CD4-positive, alpha-beta T cell (primary cell): ENCODE results near the gene CCR5. TPM values are rescaled to one million over a fixed set of nuclear protein-coding genes. Genes with fewer than 3 reads are reported as not detected.

Source experiments
- ATAC-seq: fragments of 200-7000 bp; cut with Tn5 transposase; one replicate; pipeline ENCODE4 v1.10.0; 2022; ENCODE audit warnings: mild to moderate bottlenecking; ENCODE audit not compliant: poor library complexity
- CTCF ChIA-PET: fragments of 350-600 bp; sonication (Branson Sonifier 250); formaldehyde crosslinking; loops from one replicate; lab custom pipeline; 2021; ENCODE audit warnings: antibody characterized with exemption, inconsistent platforms; lab: Charles Lee
- POLR2A ChIA-PET: fragments of 350-600 bp; sonication (Branson Sonifier 250); formaldehyde crosslinking; loops from one replicate; lab custom pipeline; 2021; ENCODE audit warnings: antibody characterized with exemption, inconsistent platforms; lab: Charles Lee
- DNase-seq, 14 experiments: peaks; one replicate each; pipeline ENCODE4 v3.0.0-alpha.2; 2013 to 2020; ENCODE audit warnings: mixed read lengths in 2 of 14
- H3K27ac ChIP-seq, 2 donors: one replicate each; pipeline versions ENCODE4 v1.5.1 to v1.7.0; 2013; ENCODE audit warnings: low read length in 2 of 2, low read depth in 1 of 2, mild to moderate bottlenecking in 1 of 2
- H3K27me3 ChIP-seq, 2 experiments: 1 replicate in 1 of 2; 2 replicates in 1 of 2; pipeline versions ENCODE4 v1.6.1 to v1.7.0; 2013; ENCODE audit warnings: low read length in 2 of 2, control low read depth in 1 of 2, mild to moderate bottlenecking in 1 of 2, moderate library complexity in 1 of 2; ENCODE audit not compliant: insufficient read depth in 2 of 2, control insufficient read depth in 1 of 2
- H3K36me3 ChIP-seq: one replicate; pipeline ENCODE4 v1.6.1; 2013; ENCODE audit warnings: low read length, control low read depth; ENCODE audit not compliant: insufficient read depth
- H3K4me1 ChIP-seq: one replicate; pipeline ENCODE4 v1.6.1; 2013; ENCODE audit warnings: low read length, control low read depth; ENCODE audit not compliant: insufficient read depth
- H3K4me3 ChIP-seq: one replicate; pipeline ENCODE4 v1.5.1; 2013; ENCODE audit warnings: mild to moderate bottlenecking, low read length, moderate library complexity
- H3K9me3 ChIP-seq, 2 experiments: 1 replicate in 1 of 2; 2 replicates in 1 of 2; pipeline versions ENCODE4 v1.6.1 to v1.7.0; 2013; ENCODE audit warnings: low read length in 2 of 2, mild to moderate bottlenecking in 2 of 2, control low read depth in 1 of 2, moderate library complexity in 1 of 2; ENCODE audit not compliant: control insufficient read depth in 1 of 2, insufficient read depth in 1 of 2
- H3K27ac Mint-ChIP-seq: one replicate; pipeline ENCODE4 v1.8.0; 2020; ENCODE audit warnings: mixed read lengths
- H3K27me3 Mint-ChIP-seq: one replicate; pipeline ENCODE4 v1.8.0; 2021; ENCODE audit warnings: mixed read lengths
- H3K36me3 Mint-ChIP-seq: one replicate; pipeline ENCODE4 v1.8.0; 2021; ENCODE audit warnings: low read depth, mixed read lengths
- H3K4me1 Mint-ChIP-seq: one replicate; pipeline ENCODE4 v1.8.0; 2021; ENCODE audit warnings: low read depth, mixed read lengths
- H3K4me3 Mint-ChIP-seq: one replicate; pipeline ENCODE4 v1.8.0; 2020; ENCODE audit warnings: mild to moderate bottlenecking, mixed read lengths
- H3K9me3 Mint-ChIP-seq: one replicate; pipeline ENCODE4 v1.8.0; 2020; ENCODE audit warnings: mixed read lengths
- CTCF ChIP-seq: fragments of 200-600 bp; IDR thresholded peaks from one replicate; pipeline ENCODE4 v1.8.0; 2022; ENCODE audit warnings: antibody characterized with exemption, mild to moderate bottlenecking
- intact Hi-C, 2 experiments: fragments of 100-400 bp; cut with DNase I in 1 of 2; cut with micrococcal nuclease in 1 of 2; formaldehyde crosslinking; loops; one replicate each; pipeline versions ENCODE4 v1.15.1 to v1.9.0; 2023 to 2025; cut with DNase I, micrococcal nuclease
- total RNA-seq, 174 experiments: library from RNA in 2 of 174; stranded (reverse) in 2 of 174; gene quantifications; one replicate each; pipeline ENCODE4 v1.2.3 and lab custom pipeline; 2021 to 2026

The CCR5 gene
- total RNA-seq, 2 experiments from 2014 or later = 1.1 to 1.4 TPM

GRCh38 chr3:46380471-46381221 is 9.9 kb downstream of the CCR5 start:
- Histone ChIP-seq H3K9me3 (no peaks in the 10 kb centered on the region), H3K4me1 (peaks cover 35% of the 10 kb centered on the region), H3K36me3 (no peaks in the 10 kb centered on the region), H3K27me3 (no peaks in the 10 kb centered on the region), H3K4me3 (no peak overlapping the region), H3K27ac (peak overlapping the region in 1 of 2 donors; percentile 14)
- Mint-ChIP-seq H3K36me3 (no peaks in the 10 kb centered on the region), H3K4me1 (peaks cover 27% of the 10 kb centered on the region), H3K9me3 (no peaks in the 10 kb centered on the region), H3K27ac (peak overlapping the region; percentile 12), H3K4me3 (no peak overlapping the region), H3K27me3 (peaks cover 6% of the 10 kb centered on the region)
- ATAC-seq (no peak), DNase-seq (no peak)
- POLR2A ChIA-PET = no interaction called here
- CTCF ChIA-PET = no interaction called here
- no peak for TF ChIP-seq CTCF
- intact Hi-C loops = no loop called here

- no peak for TF ChIP-seq CTCF
- ATAC-seq = no peak
- no peak for DNase-seq
- Mint-ChIP-seq H3K27me3 (peaks cover 6% of the 10 kb centered on the region), H3K27ac (no peak overlapping the region), H3K4me3 (no peak overlapping the region), H3K9me3 (no peaks in the 10 kb centered on the region), H3K36me3 (no peaks in the 10 kb centered on the region), H3K4me1 (peaks cover 22% of the 10 kb centered on the region)
- H3K27ac ChIP-seq = no peak overlapping the region
- no peaks in the 10 kb centered on the region for H3K9me3 ChIP-seq
- no peaks in the 10 kb centered on the region for H3K27me3 ChIP-seq
- CTCF ChIA-PET = no interaction called here
- POLR2A ChIA-PET = no interaction called here
- intact Hi-C loops = no loop called here
- H3K4me3 ChIP-seq = no peak overlapping the region
- H3K4me1 ChIP-seq = peaks cover 28% of the 10 kb centered on the region
- H3K36me3 ChIP-seq = no peaks in the 10 kb centered on the region
Observed at GRCh38 chr3:46381625-46382024, 10.9 kb downstream of the CCR5 start.

GRCh38 chr3:46383211-46383950 is 12.6 kb downstream of the CCR5 start:
- peaks cover 6% of the 10 kb centered on the region for H3K27me3 Mint-ChIP-seq
- Histone ChIP-seq H3K27ac (no peak overlapping the region), H3K4me1 (peaks cover 25% of the 10 kb centered on the region), H3K36me3 (no peaks in the 10 kb centered on the region), H3K9me3 (no peaks in the 10 kb centered on the region), H3K4me3 (no peak overlapping the region), H3K27me3 (no peaks in the 10 kb centered on the region)
- ATAC-seq = no peak
- no peak for TF ChIP-seq CTCF
- H3K4me3 Mint-ChIP-seq = no peak overlapping the region
- no peak for DNase-seq
- no peaks in the 10 kb centered on the region for H3K36me3 Mint-ChIP-seq
- ChIA-PET CTCF (interaction anchor here (0.7 kb wide), 1 partner anchor 20 kb away, joined by 3 read pairs; no protein-coding TSS in a partner anchor), POLR2A (no interaction called here)
- H3K4me1 Mint-ChIP-seq = peaks cover 19% of the 10 kb centered on the region
- intact Hi-C loops = no loop called here
- no peak overlapping the region for H3K27ac Mint-ChIP-seq
- H3K9me3 Mint-ChIP-seq = no peaks in the 10 kb centered on the region
